BJ (cell line): Measurements from ENCODE around the gene PLPP2. TPM values are rescaled to one million over a fixed set of nuclear protein-coding genes. Genes with fewer than 3 reads are reported as not detected.

Experiments used
- CTCF ChIA-PET: fragments of 350-600 bp; formaldehyde crosslinking; extraction: SDS; loops from one replicate; lab custom pipeline; 2021; ENCODE audit warnings: antibody characterized with exemption, inconsistent platforms; lab: Yijun Ruan, JAX
- POLR2A ChIA-PET: fragments of 300-600 bp; sonication (Branson Sonifier 250); formaldehyde crosslinking; extraction: SDS; loops from one replicate; lab custom pipeline; 2021; ENCODE audit warnings: antibody characterized with exemption; lab: Charles Lee
- DNase-seq: peaks from one replicate; pipeline ENCODE4 v3.0.0-alpha.2; 2011; ENCODE audit warnings: low read depth
- H3K27me3 ChIP-seq: 2 replicates; pipeline ENCODE4 v1.6.0; 2011; ENCODE audit warnings: low read length; ENCODE audit not compliant: control insufficient read depth, insufficient read depth
- H3K36me3 ChIP-seq: 2 replicates; pipeline ENCODE4 v1.5.1; 2011; ENCODE audit warnings: low read length; ENCODE audit not compliant: control insufficient read depth, insufficient read depth
- H3K4me3 ChIP-seq: 2 replicates; pipeline ENCODE4 v1.5.1; 2011; ENCODE audit warnings: low read depth, mild to moderate bottlenecking, control low read depth, low read length
- polyA plus RNA-seq: library from polyadenylated mRNA; depleted of rRNA; stranded (reverse); fragments of >200 nt; gene quantifications from 2 replicates; pipeline ENCODE4 v1.2.3, GENCODE V29; 2011
- TF ChIP-seq, protein P1 (sequence below): IDR thresholded peaks from 2 replicates; pipeline ENCODE4 v1.5.1; 2011; ENCODE audit warnings: low read depth, mild to moderate bottlenecking, control low read depth, inconsistent platforms, low read length, moderate library complexity; ENCODE audit not compliant: insufficient read depth

The PLPP2 gene
- polyA plus RNA-seq, 1 experiment = 6.7 TPM

- DNase-seq = no peak
- Histone ChIP-seq H3K27me3 (no peaks in the 10 kb centered on the region), H3K4me3 (no peak overlapping the region), H3K36me3 (peaks cover 16% of the 10 kb centered on the region)
- ChIA-PET POLR2A (no interaction called here), CTCF (no interaction called here)
- TF ChIP-seq, protein P1, sequence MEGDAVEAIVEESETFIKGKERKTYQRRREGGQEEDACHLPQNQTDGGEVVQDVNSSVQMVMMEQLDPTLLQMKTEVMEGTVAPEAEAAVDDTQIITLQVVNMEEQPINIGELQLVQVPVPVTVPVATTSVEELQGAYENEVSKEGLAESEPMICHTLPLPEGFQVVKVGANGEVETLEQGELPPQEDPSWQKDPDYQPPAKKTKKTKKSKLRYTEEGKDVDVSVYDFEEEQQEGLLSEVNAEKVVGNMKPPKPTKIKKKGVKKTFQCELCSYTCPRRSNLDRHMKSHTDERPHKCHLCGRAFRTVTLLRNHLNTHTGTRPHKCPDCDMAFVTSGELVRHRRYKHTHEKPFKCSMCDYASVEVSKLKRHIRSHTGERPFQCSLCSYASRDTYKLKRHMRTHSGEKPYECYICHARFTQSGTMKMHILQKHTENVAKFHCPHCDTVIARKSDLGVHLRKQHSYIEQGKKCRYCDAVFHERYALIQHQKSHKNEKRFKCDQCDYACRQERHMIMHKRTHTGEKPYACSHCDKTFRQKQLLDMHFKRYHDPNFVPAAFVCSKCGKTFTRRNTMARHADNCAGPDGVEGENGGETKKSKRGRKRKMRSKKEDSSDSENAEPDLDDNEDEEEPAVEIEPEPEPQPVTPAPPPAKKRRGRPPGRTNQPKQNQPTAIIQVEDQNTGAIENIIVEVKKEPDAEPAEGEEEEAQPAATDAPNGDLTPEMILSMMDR = no peak
Measured at GRCh38 chr19:335486-336066, 44.4 kb upstream of the PLPP2 start.

DNA sequence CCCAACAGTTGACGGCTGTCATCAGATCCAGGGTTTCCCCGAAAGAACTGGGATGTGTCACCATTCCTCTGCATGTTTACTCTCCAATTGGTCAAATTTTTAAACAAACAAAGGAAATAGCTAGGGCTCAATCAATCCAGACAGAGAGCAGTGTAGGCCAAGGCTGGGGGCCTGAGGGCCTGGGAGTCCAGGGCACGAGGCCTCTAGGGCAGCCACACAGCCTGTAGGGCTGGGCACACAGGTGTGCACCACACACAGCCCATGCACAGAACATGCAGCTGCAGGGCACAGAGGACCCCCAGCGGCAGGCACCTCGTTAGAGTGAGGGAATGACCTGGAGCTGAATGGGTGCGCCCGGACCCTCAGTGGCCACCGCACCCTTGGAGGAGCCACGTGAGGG lies 43.9 kb upstream of the PLPP2 start:
- POLR2A ChIA-PET = no interaction called here
- H3K27me3 ChIP-seq = no peaks in the 10 kb centered on the region
- DNase-seq = no peak
- TF ChIP-seq, protein P1 = no peak
- no peak overlapping the region for H3K4me3 ChIP-seq
- CTCF ChIA-PET = no interaction called here
- peaks cover 17% of the 10 kb centered on the region for H3K36me3 ChIP-seq

DNA sequence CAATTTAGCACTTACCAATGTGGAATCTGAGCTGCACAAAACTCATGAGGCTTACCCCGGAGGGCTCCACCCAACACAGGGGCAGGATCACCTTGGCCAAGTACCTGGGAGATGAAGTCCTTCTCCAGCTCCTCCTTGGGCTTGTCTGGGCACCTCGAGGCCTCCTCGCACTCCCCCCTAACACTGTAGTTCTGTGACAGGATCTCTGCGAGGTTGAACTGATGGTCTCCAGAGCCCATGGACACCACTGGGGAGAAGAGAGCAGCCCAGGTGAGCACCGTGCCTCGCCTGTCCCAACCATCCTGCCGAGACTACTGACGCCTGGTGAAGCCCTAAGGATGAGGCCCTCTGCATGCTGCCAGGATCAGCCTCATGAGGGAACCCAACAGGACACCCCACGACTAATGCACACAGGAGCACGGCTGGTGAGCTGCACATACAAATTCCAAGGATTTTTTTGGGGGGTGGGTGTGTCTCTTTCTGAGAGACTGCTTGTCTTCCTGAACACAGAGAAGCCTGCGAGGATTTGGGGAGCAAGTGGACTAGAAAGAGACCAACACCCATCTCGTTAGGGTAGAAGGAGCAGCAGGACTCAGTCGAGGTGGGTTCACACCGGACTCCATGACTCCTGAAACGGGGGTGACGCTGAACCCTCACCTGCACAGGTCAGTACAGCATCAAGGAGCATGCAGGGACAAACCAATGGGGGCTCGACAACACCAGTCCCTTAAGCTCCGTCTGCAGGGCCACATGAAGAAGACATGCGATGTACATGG lies 43.3 kb upstream of the PLPP2 start:
- DNase-seq = no peak
- CTCF ChIA-PET = no interaction called here
- POLR2A ChIA-PET = no interaction called here
- H3K4me3 ChIP-seq = no peak overlapping the region
- TF ChIP-seq, protein P1 = no peak
- peaks cover 18% of the 10 kb centered on the region for H3K36me3 ChIP-seq
- H3K27me3 ChIP-seq = no peaks in the 10 kb centered on the region

- ChIA-PET POLR2A (no interaction called here), CTCF (no interaction called here)
- H3K4me3 ChIP-seq = no peak overlapping the region
- H3K27me3 ChIP-seq = no peaks in the 10 kb centered on the region
- TF ChIP-seq, protein P1 = no peak
- no peak for DNase-seq
- peaks cover 41% of the 10 kb centered on the region for H3K36me3 ChIP-seq
Measured at GRCh38 chr19:330503-330902, 39.3 kb upstream of the PLPP2 start.

- Histone ChIP-seq H3K27me3 (no peaks in the 10 kb centered on the region), H3K4me3 (no peak overlapping the region), H3K36me3 (peaks cover 41% of the 10 kb centered on the region)
- ChIA-PET CTCF (no interaction called here), POLR2A (no interaction called here)
- TF ChIP-seq, protein P1 = no peak
- DNase-seq = no peak
Measured at GRCh38 chr19:329876-330275, 38.7 kb upstream of the PLPP2 start.
